K562 (cell line): ENCODE measurements around the gene DNAJC1. TPM values are rescaled to one million over a fixed set of nuclear protein-coding genes. Genes with fewer than 3 reads are reported as not detected.
A peak's percentile ranks its signal among the peaks of the same experiment; 100 is the strongest.

Experiments
- ATAC-seq: fragments of 200-7000 bp; cut with Tn5 transposase; 3 replicates; pipeline ENCODE4 v1.9.1; 2020; ENCODE audit warnings: moderate library complexity
- BruUV-seq: library from RNA; stranded (reverse); fragments of 400-500 nt; replicated peaks from 2 replicates; lab custom pipeline; 2021; lab: Mats Ljungman, UMichigan
- CTCF ChIA-PET: fragments of 300-600 bp; formaldehyde crosslinking; extraction: SDS; loops from one replicate; lab custom pipeline; 2021; ENCODE audit warnings: low intra/inter-chr PET ratio; lab: Yijun Ruan, JAX
- POLR2A ChIA-PET: fragments of 300-600, 350-650 bp; sonication (Branson Sonifier 250); formaldehyde crosslinking; extraction: SDS; loops from one replicate; lab custom pipeline; 2021; ENCODE audit warnings: antibody characterized with exemption, inconsistent platforms; lab: Yijun Ruan, JAX
- DNase-seq, 4 experiments: peaks; one replicate each; pipeline versions ENCODE4 v3.0.0 to v3.0.0-alpha.2; 2011 to 2018; ENCODE audit warnings: low spot score in 3 of 4, mixed read lengths in 3 of 4; ENCODE audit errors: extremely low read depth in 1 of 4
- FAIRE-seq: peaks from 2 replicates; lab custom pipeline; 2011; peaks lifted over from hg19 to GRCh38; lab: Jason Lieb, UNC
- H2AFZ ChIP-seq: 2 replicates; pipeline ENCODE4 v1.6.0; 2011; ENCODE audit warnings: low read depth, low read length, control low read depth, inconsistent platforms
- H3K27ac ChIP-seq: fragments of 200-600 bp; 3 replicates; pipeline ENCODE4 v1.8.0; 2011; ENCODE audit warnings: low read depth, mild to moderate bottlenecking, control low read depth, inconsistent platforms, low read length, moderate library complexity, mixed read lengths; ENCODE audit errors: extremely low read depth
- H3K27me3 ChIP-seq, 2 experiments: fragments of 300-600 bp in 1 of 2; 2 replicates in 1 of 2; 3 replicates in 1 of 2; pipeline versions ENCODE4 v1.6.0 to v1.8.0; 2011; ENCODE audit warnings: inconsistent platforms in 2 of 2, low read length in 2 of 2, mild to moderate bottlenecking in 1 of 2, mixed read lengths in 1 of 2, moderate library complexity in 1 of 2; ENCODE audit not compliant: control insufficient read depth in 2 of 2, insufficient read depth in 2 of 2
- H3K36me3 ChIP-seq: fragments of 300-600 bp; 3 replicates; pipeline ENCODE4 v1.8.0; 2011; ENCODE audit warnings: mild to moderate bottlenecking, low read length, inconsistent platforms; ENCODE audit not compliant: control insufficient read depth, insufficient read depth
- H3K4me1 ChIP-seq, 2 experiments: fragments of 200-600 bp in 1 of 2; replicated peaks in 1 of 2; 2 replicates in 1 of 2; 3 replicates in 1 of 2; pipeline versions ENCODE4 v1.5.1 to v1.8.0; 2011; ENCODE audit warnings: inconsistent platforms in 2 of 2, low read length in 2 of 2, mild to moderate bottlenecking in 1 of 2, mixed read lengths in 1 of 2, moderate library complexity in 1 of 2; ENCODE audit not compliant: control insufficient read depth in 2 of 2, insufficient read depth in 2 of 2
- H3K4me2 ChIP-seq: 2 replicates; pipeline ENCODE4 v1.6.1; 2011; ENCODE audit warnings: low read length, control low read depth, inconsistent platforms, mixed read lengths; ENCODE audit not compliant: insufficient read depth
- H3K4me3 ChIP-seq: fragments of 200-600 bp; sonication (generic), shearing (Covaris generic); 2 replicates; pipeline ENCODE4 v1.5.1; 2016; ENCODE audit warnings: control low read depth, inconsistent platforms
- H3K79me2 ChIP-seq: fragments of 200-600 bp; 3 replicates; pipeline ENCODE4 v1.8.0; 2011; ENCODE audit warnings: low read length, inconsistent platforms; ENCODE audit not compliant: control insufficient read depth, insufficient read depth
- H3K9ac ChIP-seq, 2 experiments: 2 replicates each; pipeline versions ENCODE4 v1.6.0 to v1.6.1; 2011; ENCODE audit warnings: low read depth in 2 of 2, low read length in 2 of 2, control low read depth in 1 of 2, inconsistent platforms in 1 of 2, mild to moderate bottlenecking in 1 of 2, mixed read lengths in 1 of 2; ENCODE audit not compliant: insufficient read depth in 1 of 2
- H3K9me1 ChIP-seq: one replicate; pipeline ENCODE4 v1.6.0; 2011; ENCODE audit warnings: inconsistent platforms, mild to moderate bottlenecking, low read length, moderate library complexity; ENCODE audit not compliant: control insufficient read depth, insufficient read depth
- H3K9me3 ChIP-seq: replicated peaks from 2 replicates; pipeline ENCODE4 v1.5.1; 2011; ENCODE audit warnings: low read depth, low read length, inconsistent platforms; ENCODE audit not compliant: control insufficient read depth, insufficient read depth
- H4K20me1 ChIP-seq: replicated peaks from 2 replicates; pipeline ENCODE4 v1.6.1; 2011; ENCODE audit warnings: low read length, inconsistent platforms, mixed read lengths; ENCODE audit not compliant: control insufficient read depth, insufficient read depth
- BRD4 ChIP-seq: fragments of 200-600 bp; sonication (generic); IDR thresholded peaks from 2 replicates; pipeline ENCODE4 v1.6.1; 2017; ENCODE audit warnings: inconsistent platforms
- CBX3 ChIP-seq, 2 experiments: IDR thresholded peaks; 1 replicate in 1 of 2; 2 replicates in 1 of 2; pipeline ENCODE4 v1.6.1; 2012; ENCODE audit warnings: inconsistent platforms in 2 of 2, low read length in 2 of 2, borderline replicate concordance in 1 of 2, control low read depth in 1 of 2
- ELF1 ChIP-seq: fragments of 200-800 bp; sonication (Bioruptor generic); IDR thresholded peaks from 2 replicates; pipeline ENCODE4 v1.6.1; 2016; ENCODE audit warnings: missing genetic modification characterization, missing compliant biosample characterization
- HDGF ChIP-seq: fragments of 450-650 bp; IDR thresholded peaks from 2 replicates; pipeline ENCODE4 v1.6.1; 2016
- LCOR ChIP-seq: sonication (generic); formaldehyde crosslinking; IDR thresholded peaks from 2 replicates; pipeline ENCODE4 v1.8.0; 2022; ENCODE audit warnings: mild to moderate bottlenecking, missing genetic modification reagents
- LEF1 ChIP-seq: fragments of 450-650 bp; IDR thresholded peaks from 2 replicates; pipeline ENCODE4 v1.6.1; 2016; ENCODE audit warnings: mild to moderate bottlenecking
- PRDM10 ChIP-seq: fragments of 450-650 bp; IDR thresholded peaks from 2 replicates; pipeline ENCODE4 v1.6.1; 2018; ENCODE audit not compliant: partially characterized antibody
- RBM39 ChIP-seq: fragments of 200-400 bp; formaldehyde crosslinking; optimal IDR thresholded peaks from 2 replicates; pipeline ENCODE3; 2018; ENCODE audit warnings: low read depth, low read length
- SMARCA4 ChIP-seq: fragments of 450-650 bp; IDR thresholded peaks from 2 replicates; pipeline ENCODE4 v1.6.1; 2016
- TAF9B ChIP-seq: fragments of 450-650 bp; IDR thresholded peaks from 2 replicates; pipeline ENCODE4 v1.6.1; 2018; ENCODE audit warnings: mild to moderate bottlenecking; ENCODE audit not compliant: partially characterized antibody
- TCF7L2 ChIP-seq: fragments of 150-350 bp; IDR thresholded peaks from 2 replicates; pipeline ENCODE4 v1.6.1; 2016; ENCODE audit warnings: low read depth, mild to moderate bottlenecking, low read length, moderate library complexity
- ZNF583 ChIP-seq: fragments of 250-450 bp; sonication (Bioruptor Pico); IDR thresholded peaks from 2 replicates; pipeline ENCODE4 v1.4.0; 2020
- WGBS: fragments of 100-300 bp; shearing (Covaris generic); methylation state at CpG from one replicate; pipeline ENCODE4 v1.1.6; 2016; ENCODE audit warnings: low coverage, mixed read lengths; ENCODE audit not compliant: insufficient coverage; ENCODE audit errors: missing lambda C conversion rate; 5-methylcytosine and 5-hydroxymethylcytosine counted together
- in situ Hi-C: fragments of 300-500 bp; cut with MboI; formaldehyde crosslinking; loops from 4 replicates; pipeline ENCODE4 v1.15.0; 2018; ENCODE audit warnings: inconsistent platforms, mixed read lengths
- intact Hi-C: fragments of 100-400 bp; cut with micrococcal nuclease; formaldehyde crosslinking; loops from 2 replicates; pipeline ENCODE4 v1.14.2; 2022
- polyA plus RNA-seq, 8 experiments: library from polyadenylated mRNA; depleted of rRNA in 4 of 8; stranded (reverse) in 5 of 8; unstranded in 3 of 8; fragments of >200 nt; fragmentation: Nextera tagmentation in 2 of 8; fragmentation: Illumina TruSeq in 1 of 8; extraction: Ambion mirVana in 2 of 8; extraction: Trizol in 1 of 8; gene quantifications; 2 replicates each; pipeline versions ENCODE4 v1.2.1 to v1.2.3, GENCODE V29; 2011 to 2014; ENCODE audit warnings: inconsistent platforms in 1 of 8, missing spikeins in 1 of 8
- total RNA-seq, 7 experiments: library from RNA; depleted of rRNA in 6 of 7; stranded (reverse); fragments of >200 nt in 6 of 7; fragmentation: Illumina TruSeq in 2 of 7; extraction: Trizol in 2 of 7; gene quantifications; 2 replicates each; pipeline versions ENCODE4 v1.2.1 to v1.2.3, GENCODE V29; 2011 to 2021; ENCODE audit warnings: low replicate concordance in 1 of 7
- TF ChIP-seq, protein P1 (sequence below), 2 experiments: fragments of 450-650 bp; conservative IDR thresholded peaks; 2 replicates each; pipeline ENCODE4 v1.6.1; 2017; ENCODE audit warnings: mild to moderate bottlenecking in 2 of 2, moderate library complexity in 2 of 2
- TF ChIP-seq, protein P2 (sequence below): fragments of 250-450 bp; sonication (Bioruptor Pico); IDR thresholded peaks from 2 replicates; pipeline ENCODE4 v1.5.0; 2020; ENCODE audit warnings: mild to moderate bottlenecking

DNAJC1 gene
- total and polyA plus RNA-seq, 9 of the 15 experiments (the other 6 are each of a cell fraction or from before 2014, with no cell fraction given) = 5.4 to 77.6 (median 40.3) TPM

DNA sequence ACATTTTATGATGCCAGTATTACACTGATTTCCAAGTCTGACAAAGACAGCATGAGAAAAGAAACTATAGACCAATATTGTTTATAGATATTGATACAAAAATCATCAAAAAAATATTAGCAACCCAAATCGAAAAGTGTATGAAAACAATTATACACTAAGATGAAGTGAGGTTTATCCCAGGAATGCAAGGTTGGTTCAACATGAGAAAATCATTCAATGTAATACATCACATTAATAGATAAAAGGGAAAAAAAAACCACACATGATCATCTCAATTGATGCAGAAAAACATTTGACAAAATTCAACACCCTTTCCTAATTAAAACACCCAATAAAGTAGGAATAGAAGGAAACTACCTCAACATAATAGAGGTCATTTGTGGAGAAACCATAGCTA lies 153.9 kb downstream of the DNAJC1 start (continued):
- TF ChIP-seq, protein P1, sequence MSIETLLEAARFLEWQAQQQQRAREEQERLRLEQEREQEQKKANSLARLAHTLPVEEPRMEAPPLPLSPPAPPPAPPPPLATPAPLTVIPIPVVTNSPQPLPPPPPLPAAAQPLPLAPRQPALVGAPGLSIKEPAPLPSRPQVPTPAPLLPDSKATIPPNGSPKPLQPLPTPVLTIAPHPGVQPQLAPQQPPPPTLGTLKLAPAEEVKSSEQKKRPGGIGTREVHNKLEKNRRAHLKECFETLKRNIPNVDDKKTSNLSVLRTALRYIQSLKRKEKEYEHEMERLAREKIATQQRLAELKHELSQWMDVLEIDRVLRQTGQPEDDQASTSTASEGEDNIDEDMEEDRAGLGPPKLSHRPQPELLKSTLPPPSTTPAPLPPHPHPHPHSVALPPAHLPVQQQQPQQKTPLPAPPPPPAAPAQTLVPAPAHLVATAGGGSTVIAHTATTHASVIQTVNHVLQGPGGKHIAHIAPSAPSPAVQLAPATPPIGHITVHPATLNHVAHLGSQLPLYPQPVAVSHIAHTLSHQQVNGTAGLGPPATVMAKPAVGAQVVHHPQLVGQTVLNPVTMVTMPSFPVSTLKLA (conservative IDR thresholded peaks at IDR 0.05) = no peak
- no peak for TF ChIP-seq ELF1 (tag)
- no peak for TF ChIP-seq HDGF
- no peak for TF ChIP-seq ZNF583 (CRISPR knock-in tag)
- peak in 1 of 2 experiments; percentile 59; a peak in 2 of 3 replicates for TF ChIP-seq CBX3 (IDR thresholded peaks at IDR 0.05; ENCODE audit: borderline replicate concordance in 1 of 2, low read length in 2 of 2)
- TF ChIP-seq RBM39 = no peak
- TF ChIP-seq, all 486 proteins: peak for 3

DNA sequence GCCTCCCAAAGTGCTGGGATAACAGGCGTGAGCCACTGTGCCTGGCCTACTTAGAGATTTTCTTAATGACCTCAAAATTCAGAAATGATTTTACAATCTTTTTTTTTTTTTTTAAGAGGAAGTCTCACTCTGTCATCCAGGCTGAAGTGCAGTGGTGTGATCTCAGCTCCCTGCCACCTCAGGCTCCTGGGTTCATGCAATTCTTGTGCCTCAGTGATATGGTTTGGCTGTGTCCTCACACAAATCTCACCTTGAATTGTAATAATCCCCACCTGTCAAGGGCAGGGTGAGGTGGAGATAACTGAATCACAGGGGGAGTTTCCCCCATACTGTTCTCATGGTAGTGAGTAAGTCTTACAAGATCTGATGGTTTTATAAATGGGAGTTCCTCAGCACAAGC lies 159.9 kb downstream of the DNAJC1 start:
- FAIRE-seq (no peak), ATAC-seq (no peak), DNase-seq (no peak)
- Histone ChIP-seq H3K27ac (no peak overlapping the region), H4K20me1 (no peaks in the 10 kb centered on the region), H3K9me3 (no peaks in the 10 kb centered on the region), H2AFZ (no peak overlapping the region), H3K4me3 (no peak overlapping the region), H3K79me2 (no peaks in the 10 kb centered on the region), H3K4me2 (no peak overlapping the region), H3K4me1 (no peaks in the 10 kb centered on the region), H3K27me3 (no peaks in the 10 kb centered on the region), H3K9me1 (no peaks in the 10 kb centered on the region), H3K36me3 (no peaks in the 10 kb centered on the region), H3K9ac (no peak overlapping the region)
- in situ Hi-C loops = no loop called here
- WGBS = 67% methylated on average over 1 of the region's 1 CpG
- intact Hi-C loops = no loop called here
- ChIA-PET POLR2A (interaction anchor here (0.6 kb wide), 1 partner anchor 460 kb away, joined by 3 read pairs; no protein-coding TSS in a partner anchor), CTCF (no interaction called here)
- TF ChIP-seq TCF7L2 (no peak), LCOR (CRISPR knock-in tag) (no peak), PRDM10 (no peak), BRD4 (no peak), TAF9B (no peak), SMARCA4 (no peak), LEF1 (no peak)
- TF ChIP-seq, protein P2, sequence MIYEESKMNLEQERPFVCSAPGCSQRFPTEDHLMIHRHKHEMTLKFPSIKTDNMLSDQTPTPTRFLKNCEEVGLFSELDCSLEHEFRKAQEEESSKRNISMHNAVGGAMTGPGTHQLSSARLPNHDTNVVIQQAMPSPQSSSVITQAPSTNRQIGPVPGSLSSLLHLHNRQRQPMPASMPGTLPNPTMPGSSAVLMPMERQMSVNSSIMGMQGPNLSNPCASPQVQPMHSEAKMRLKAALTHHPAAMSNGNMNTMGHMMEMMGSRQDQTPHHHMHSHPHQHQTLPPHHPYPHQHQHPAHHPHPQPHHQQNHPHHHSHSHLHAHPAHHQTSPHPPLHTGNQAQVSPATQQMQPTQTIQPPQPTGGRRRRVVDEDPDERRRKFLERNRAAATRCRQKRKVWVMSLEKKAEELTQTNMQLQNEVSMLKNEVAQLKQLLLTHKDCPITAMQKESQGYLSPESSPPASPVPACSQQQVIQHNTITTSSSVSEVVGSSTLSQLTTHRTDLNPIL (CRISPR knock-in tag) = no peak
- no TSS peak for BruUV-seq
